AG10803 (cell line): ENCODE measurements around the gene RAB11B.
"Not testable (repeated sequence)": the region's sequence is repeated elsewhere in the genome, so short reads cannot be mapped to it uniquely, and the experiment has no call there.

Experiments
- DNase-seq: peaks from one replicate; pipeline ENCODE4 v3.0.0; 2010; ENCODE audit warnings: low read depth
- H3K4me3 ChIP-seq: 2 replicates; pipeline ENCODE4 v1.5.1; 2011; ENCODE audit warnings: mild to moderate bottlenecking, low read length, control low read depth
- TF ChIP-seq, protein P1 (sequence below): conservative IDR thresholded peaks from 2 replicates; pipeline ENCODE4 v1.5.1; 2011; ENCODE audit warnings: mild to moderate bottlenecking, low read length, control low read depth, inconsistent platforms

The RAB11B gene

GRCh38 chr19:8438236-8438635 lies 48.1 kb downstream of the RAB11B start:
- H3K4me3 ChIP-seq = no peak overlapping the region
- DNase-seq = no peak
- TF ChIP-seq, protein P1, sequence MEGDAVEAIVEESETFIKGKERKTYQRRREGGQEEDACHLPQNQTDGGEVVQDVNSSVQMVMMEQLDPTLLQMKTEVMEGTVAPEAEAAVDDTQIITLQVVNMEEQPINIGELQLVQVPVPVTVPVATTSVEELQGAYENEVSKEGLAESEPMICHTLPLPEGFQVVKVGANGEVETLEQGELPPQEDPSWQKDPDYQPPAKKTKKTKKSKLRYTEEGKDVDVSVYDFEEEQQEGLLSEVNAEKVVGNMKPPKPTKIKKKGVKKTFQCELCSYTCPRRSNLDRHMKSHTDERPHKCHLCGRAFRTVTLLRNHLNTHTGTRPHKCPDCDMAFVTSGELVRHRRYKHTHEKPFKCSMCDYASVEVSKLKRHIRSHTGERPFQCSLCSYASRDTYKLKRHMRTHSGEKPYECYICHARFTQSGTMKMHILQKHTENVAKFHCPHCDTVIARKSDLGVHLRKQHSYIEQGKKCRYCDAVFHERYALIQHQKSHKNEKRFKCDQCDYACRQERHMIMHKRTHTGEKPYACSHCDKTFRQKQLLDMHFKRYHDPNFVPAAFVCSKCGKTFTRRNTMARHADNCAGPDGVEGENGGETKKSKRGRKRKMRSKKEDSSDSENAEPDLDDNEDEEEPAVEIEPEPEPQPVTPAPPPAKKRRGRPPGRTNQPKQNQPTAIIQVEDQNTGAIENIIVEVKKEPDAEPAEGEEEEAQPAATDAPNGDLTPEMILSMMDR = no peak

DNA sequence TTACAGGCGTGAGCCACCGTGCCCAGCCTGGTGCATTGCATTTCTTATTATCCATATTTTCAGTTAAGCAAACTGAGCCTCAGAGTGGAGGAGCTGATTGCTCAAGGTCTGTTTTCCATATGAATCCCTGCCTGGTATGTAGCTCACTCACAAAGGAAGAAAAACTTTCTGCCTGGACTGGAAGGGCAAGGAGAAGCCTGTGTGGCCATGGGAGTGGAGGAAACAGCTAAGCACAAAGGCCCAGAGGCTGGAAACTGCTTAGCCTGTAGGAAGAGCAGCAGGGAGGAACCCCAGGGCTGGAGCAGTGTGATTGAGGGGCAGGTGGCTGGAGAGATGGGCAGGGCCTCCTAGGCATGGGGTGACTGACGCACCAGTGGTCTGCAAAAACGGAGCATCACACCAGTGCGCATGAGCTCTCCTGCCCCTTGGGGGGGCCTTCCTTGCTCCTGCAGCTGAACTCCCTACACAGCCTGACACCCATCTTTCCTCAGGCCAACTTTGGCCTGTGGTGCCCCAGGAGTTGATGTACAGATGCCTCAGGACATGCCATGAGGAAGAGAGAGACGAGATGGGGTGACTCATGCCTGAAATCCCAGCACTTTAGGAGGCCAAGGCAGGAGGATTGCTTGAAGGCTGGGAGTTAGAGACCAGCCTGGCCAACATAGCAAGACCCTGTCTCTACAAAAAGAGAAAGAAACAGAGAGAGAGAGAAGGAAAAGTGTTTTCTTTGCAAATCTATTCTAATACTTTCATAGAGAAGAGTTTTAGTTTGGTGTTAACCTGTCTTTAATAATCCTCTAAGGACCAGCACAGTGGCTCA lies 51.8 kb downstream of the RAB11B start:
- TF ChIP-seq, protein P1 = no peak
- DNase-seq = no peak

DNA sequence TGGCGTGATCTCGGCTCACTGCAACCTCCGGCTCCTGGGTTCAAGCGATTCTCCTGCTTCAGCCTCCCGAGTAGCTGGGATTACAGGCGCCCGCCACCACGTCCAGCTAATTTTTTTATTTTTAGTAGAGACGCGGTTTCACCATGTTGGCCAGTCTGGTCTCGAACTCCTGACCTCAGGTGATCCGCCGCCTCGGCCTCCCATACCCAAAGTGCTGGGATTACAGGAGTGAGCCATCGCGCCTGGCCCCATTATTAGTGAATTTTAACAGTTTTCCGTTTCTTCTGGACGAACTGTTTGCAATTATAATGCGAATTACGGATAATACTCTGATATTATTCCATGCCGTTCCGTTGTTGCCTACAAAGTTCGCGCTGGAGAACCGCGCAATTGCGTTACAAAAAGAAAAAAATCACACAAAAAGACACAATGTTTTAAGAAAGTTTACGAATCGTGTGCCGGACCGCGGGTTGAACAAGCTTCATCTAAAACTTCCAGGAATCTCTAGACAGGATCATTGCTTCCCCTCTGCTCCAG lies 54.0 kb downstream of the RAB11B start:
- peak overlapping the region; percentile 61 for H3K4me3 ChIP-seq
- DNase-seq = not testable (repeated sequence)

More for the DNA sequence above, 51.8 kb downstream of the RAB11B start:
- H3K4me3 ChIP-seq = no peak overlapping the region

GRCh38 chr19:8444677-8445487 lies 54.7 kb downstream of the RAB11B start, which contains the start of gene HNRNPM:
TSS of gene HNRNPM (plus strand) at chr19:8444975. CDS start at chr19:8444999, 24 bp downstream.
- TF ChIP-seq, protein P1 = no peak
- peak; percentile 96 for DNase-seq
- peak within 1 kb of the TSS; percentile 83 for H3K4me3 ChIP-seq

- no peak for DNase-seq
- TF ChIP-seq, protein P1 = no peak
- peak overlapping the region; percentile 83 for H3K4me3 ChIP-seq
These were observed 55.4 kb downstream of the RAB11B start for GRCh38 chr19:8445488-8446001.

DNA sequence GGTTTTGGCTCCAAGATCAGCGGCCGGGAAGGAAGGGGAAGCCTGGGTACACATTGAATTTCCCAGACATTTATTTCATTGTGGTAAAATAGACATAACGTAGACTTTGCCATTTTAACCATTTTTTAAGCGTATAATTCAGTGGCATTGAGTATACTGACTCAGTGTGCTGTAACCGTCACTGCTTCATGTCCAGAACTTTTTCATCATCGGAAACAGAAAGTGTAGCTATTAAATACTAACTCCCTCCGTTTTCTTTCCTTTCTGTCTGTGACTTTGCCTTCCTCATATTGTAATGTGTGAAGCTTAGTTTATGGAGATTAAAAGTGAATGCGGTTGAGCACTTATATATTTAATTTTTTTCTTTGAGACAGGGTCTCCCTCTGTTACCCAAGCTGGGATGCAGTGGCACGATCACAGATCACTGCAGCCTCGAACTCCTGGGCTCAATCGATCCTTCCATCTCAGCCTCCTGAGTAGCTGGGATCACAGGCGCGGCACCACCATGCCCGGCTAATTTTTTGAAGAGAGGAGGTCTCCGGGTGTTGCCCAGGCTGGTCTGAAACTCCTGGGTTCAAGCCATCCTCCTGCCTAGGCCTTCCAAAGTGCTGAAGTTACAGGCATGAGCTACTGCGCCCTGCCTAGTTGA lies 56.0 kb downstream of the RAB11B start:
- TF ChIP-seq, protein P1 = no peak
- no peak for DNase-seq
- H3K4me3 ChIP-seq = peak overlapping the region; percentile 83

DNA sequence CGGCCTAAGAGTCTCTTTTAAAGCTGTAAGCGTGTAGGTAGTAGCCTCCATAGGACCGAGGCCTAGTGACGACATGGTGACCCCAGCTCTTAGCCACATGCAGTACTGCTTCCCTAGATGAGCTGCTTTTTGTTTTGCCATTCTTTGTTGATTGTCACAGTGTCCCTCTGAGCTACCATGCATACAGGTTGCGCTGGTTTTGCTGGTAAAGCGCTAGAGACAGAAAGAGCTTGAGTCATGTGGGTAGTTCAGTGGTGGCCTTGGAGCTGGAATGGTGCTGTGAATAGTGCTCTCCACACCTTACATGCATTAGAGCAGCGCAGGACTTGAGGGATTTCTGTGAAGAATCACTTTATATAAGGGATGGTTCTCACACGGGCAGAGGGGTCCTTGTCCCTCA lies 59.7 kb downstream of the RAB11B start:
- DNase-seq = no peak
- H3K4me3 ChIP-seq = no peak overlapping the region
- TF ChIP-seq, protein P1 = no peak
